OCI-M2 (cell line): Measurements from ENCODE around the gene PBRM1.

ENCODE experiments used
- DNase-seq: peaks from one replicate; lab custom pipeline; 2025; ENCODE audit not compliant: unreplicated experiment; lab: John Stamatoyannopoulos, UW

PBRM1 gene

GRCh38 chr3:52574056-52574965 is 111.4 kb downstream of the PBRM1 start:
- DNase-seq = no peak

GRCh38 chr3:52572221-52572620 is 113.5 kb downstream of the PBRM1 start:
- DNase-seq = no peak

GRCh38 chr3:52570076-52570475 is 115.6 kb downstream of the PBRM1 start:
- no peak for DNase-seq

GRCh38 chr3:52568069-52568468 is 117.6 kb downstream of the PBRM1 start:
- DNase-seq = no peak

GRCh38 chr3:52563984-52564383 is 121.7 kb downstream of the PBRM1 start:
- no peak for DNase-seq

GRCh38 chr3:52561028-52561747 is 124.5 kb downstream of the PBRM1 start:
- DNase-seq = no peak

GRCh38 chr3:52558436-52558835 is 127.3 kb downstream of the PBRM1 start:
- DNase-seq = no peak

- DNase-seq = no peak
Measured at GRCh38 chr3:52557011-52557960, 128.4 kb downstream of the PBRM1 start.

GRCh38 chr3:52555056-52555455 is 130.7 kb downstream of the PBRM1 start:
- no peak for DNase-seq

- no peak for DNase-seq
Measured at GRCh38 chr3:52554026-52554755, 131.5 kb downstream of the PBRM1 start.

GRCh38 chr3:52552089-52552488 is 133.6 kb downstream of the PBRM1 start:
- no peak for DNase-seq

- no peak for DNase-seq
Measured at GRCh38 chr3:52551118-52551517, 134.6 kb downstream of the PBRM1 start.

- no peak for DNase-seq
Measured at GRCh38 chr3:52547143-52547542, 138.6 kb downstream of the PBRM1 start.

- DNase-seq = no peak
Measured at GRCh38 chr3:52546111-52546901, 139.4 kb downstream of the PBRM1 start.

- no peak for DNase-seq
Measured at GRCh38 chr3:52544937-52545336, 140.8 kb downstream of the PBRM1 start.

- DNase-seq = no peak
Measured at GRCh38 chr3:52541050-52541449, 144.7 kb downstream of the PBRM1 start.

- DNase-seq = no peak
Measured at GRCh38 chr3:52539010-52539653, 146.6 kb downstream of the PBRM1 start.

GRCh38 chr3:52537726-52538421 is 147.8 kb downstream of the PBRM1 start:
- DNase-seq = no peak
